HG03039 (cell line): Measurements from ENCODE around the gene ARPP19.
"Not testable (repeated sequence)": the region's sequence is repeated elsewhere in the genome, so short reads cannot be mapped to it uniquely, and the experiment has no call there.

Source experiments
- ATAC-seq: cut with Tn5 transposase; IDR thresholded peaks from one replicate; pipeline ENCODE4 v1.9.1; 2021; ENCODE audit warnings: mild to moderate bottlenecking, moderate library complexity; ENCODE audit not compliant: unreplicated experiment

ARPP19 gene

DNA sequence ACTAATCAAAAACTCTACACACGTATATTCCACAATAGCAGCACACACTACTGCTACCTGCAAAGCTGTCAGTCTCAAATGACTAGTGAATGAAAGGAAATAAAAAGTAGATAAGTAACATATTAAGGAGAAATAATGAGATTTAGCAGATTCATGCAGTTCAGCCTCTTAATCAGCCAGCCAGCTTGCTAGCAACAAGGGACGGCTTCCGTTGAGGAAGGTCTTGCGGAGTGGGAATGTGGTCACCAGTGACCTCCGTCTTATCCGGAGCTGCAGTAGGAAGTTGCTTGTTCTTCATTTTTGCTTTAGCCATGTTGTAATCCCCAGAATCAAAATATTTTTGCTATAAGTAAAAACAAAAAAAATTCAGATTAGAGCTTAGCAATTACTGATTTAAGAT lies 17.1 kb downstream of the ARPP19 start:
- ATAC-seq = no peak

GRCh38 chr15:52551186-52551585 lies 17.6 kb downstream of the ARPP19 start:
- ATAC-seq = not testable (repeated sequence)

- ATAC-seq = no peak
These were observed 22.6 kb downstream of the ARPP19 start for GRCh38 chr15:52546031-52546751.

- ATAC-seq = no peak
These were observed 28.3 kb downstream of the ARPP19 start for GRCh38 chr15:52540374-52541012.

- ATAC-seq = no peak
These were observed 31.4 kb downstream of the ARPP19 start for GRCh38 chr15:52537459-52537858.

GRCh38 chr15:52532427-52532826 lies 36.4 kb downstream of the ARPP19 start:
- no peak for ATAC-seq

GRCh38 chr15:52529940-52530339 lies 38.9 kb downstream of the ARPP19 start:
- no peak for ATAC-seq

DNA sequence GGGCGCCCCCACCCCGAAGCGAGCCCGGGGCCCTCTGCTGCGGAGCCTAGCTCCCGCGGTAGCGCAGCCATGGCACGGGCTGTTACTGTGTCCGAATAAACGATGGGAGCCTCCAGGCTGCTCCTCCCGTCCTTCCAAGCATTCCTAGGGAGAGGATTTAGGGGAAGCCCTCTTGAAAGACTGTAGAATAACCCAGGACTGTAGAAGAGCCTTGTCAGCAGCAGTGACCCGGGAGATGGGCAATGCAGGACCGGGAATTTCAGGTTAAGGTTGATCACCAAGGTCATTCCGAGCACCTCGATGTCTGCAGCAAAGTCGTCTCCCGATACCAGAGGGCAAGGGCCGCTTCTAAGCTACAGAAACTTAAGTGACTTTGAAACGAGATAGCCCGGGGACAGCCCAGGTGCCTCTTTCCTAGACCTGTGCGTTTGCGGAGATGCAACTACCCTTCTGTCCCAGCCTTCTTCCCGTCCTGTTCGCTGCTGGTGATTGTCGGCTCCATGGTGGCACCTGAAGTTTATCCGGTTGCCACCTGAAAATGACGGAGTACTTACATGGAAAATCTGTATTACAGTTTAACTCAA lies 39.4 kb downstream of the ARPP19 start:
- ATAC-seq = no peak

DNA sequence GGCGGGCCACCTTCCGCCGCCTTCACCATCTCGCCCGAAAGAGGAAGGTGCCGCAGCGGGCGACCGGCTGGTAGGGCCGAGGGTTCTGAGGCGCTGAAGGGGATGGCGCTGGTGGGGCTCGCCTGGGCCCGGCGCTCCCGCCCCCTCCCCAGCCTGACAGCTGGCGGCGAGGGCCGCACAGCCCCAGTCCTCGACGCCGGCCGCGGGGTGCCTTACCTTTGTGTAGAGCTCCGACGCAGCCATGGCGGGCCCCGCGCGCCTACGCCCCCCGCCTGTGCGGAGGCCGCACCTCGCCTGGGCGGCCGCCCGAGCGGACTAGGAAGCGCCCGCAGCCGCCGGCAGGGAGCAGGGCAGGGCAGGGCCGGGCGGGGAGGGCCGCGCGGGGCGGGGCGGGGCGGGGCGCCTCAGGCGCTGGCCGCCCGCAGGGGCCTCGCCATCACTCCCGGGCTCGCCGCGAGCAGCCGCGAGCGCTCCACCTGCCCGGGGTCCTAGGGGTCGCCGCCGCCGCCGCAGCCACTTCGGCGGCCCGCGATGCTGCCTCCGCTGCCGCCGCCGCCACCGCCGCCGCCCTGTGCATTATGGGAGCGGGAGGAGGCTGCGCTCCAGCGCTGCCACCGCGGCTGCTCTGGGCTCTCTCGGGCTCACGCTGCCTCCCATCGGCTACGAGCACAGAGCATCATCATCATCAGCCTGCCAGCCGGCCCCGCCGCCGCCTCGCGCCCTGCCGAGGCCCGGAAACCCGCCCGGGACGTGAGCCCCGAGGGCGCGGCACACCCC lies 40.1 kb downstream of the ARPP19 start, which contains the start of gene MYO5A:
TSS of gene MYO5A (minus strand) at position 317 of the 777 bp plus-strand sequence. CDS start at position 243, 74 bp downstream.
- peak; percentile 84 for ATAC-seq

GRCh38 chr15:52527911-52528563 lies 40.8 kb downstream of the ARPP19 start:
- ATAC-seq = peak; percentile 1

DNA sequence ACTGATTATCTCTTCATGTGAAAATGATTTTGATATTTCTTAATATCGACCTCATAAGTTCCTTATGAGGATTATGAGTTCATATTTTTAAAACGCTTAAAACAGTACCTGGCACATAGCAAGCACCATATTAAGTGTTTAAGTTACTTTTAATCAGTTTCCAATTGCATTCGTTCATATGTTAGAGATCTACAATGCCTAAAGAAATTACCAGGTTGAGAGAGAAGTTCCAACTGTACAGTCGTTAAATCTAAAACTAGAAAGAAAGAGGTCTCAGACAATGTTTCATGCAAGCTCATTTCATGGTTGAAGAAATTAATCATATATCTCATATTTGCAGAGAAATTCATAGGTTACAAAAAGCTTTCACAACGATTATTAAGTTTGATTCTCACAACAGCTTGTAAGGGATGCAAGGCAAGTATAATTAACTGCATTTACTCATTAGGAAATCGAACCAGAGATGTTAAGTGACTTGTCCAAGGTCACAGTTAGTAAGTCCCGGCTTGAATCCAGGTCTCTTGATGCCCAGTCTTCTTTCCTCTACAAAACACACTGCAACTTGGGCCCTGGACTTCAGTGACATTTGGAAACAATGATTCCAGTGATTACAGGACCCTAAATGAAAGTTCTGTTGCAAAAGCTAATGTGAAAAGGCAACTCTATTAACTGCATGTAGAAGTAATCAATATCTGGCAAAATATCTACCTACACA lies 41.5 kb downstream of the ARPP19 start:
- no peak for ATAC-seq

DNA sequence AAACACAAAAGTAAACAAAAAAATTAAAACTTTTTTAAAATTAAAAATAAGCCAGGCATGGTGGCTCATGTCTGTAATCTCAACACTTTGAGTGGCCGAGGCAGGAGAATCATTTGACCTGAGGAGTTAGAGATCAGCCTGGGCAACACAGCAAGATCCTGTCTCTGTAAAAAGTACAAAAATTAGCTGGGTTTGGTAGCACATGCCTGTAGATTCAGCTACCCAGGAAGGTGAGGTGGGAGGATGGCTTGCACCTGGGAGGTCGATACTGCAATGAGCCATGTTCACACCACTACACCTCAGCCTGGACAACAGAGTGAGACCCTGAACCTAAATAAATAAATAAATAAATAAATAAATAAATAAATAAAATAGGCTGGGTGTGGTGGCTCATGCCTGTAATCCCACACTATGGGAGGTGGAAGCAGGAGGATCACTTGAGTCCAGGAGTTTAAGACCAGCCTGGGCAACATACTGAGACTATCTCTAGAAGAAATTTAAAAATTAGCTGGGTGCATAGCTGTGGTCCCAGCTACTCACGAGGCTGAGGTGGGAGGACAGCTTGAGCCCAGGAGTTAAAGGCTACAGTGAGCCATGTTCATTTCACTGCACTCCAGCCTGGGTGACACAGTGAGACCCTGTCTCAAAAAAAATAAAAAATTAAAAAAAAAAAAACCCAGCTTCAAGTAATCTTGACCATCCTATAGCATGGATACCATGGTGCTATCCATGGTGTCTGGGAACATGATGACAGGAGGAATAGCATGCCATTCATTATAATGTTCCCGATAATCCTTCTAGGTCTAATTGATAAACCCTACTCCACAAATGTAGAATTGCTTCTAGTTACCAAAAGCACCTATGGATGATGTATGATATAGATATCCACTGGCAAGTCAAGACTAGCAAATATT lies 44.4 kb downstream of the ARPP19 start:
- no peak for ATAC-seq

GRCh38 chr15:52523647-52524046 lies 45.2 kb downstream of the ARPP19 start:
- no peak for ATAC-seq

- no peak for ATAC-seq
These were observed 45.6 kb downstream of the ARPP19 start for GRCh38 chr15:52523192-52523591.

- no peak for ATAC-seq
These were observed 47.1 kb downstream of the ARPP19 start for GRCh38 chr15:52521682-52522081.

DNA sequence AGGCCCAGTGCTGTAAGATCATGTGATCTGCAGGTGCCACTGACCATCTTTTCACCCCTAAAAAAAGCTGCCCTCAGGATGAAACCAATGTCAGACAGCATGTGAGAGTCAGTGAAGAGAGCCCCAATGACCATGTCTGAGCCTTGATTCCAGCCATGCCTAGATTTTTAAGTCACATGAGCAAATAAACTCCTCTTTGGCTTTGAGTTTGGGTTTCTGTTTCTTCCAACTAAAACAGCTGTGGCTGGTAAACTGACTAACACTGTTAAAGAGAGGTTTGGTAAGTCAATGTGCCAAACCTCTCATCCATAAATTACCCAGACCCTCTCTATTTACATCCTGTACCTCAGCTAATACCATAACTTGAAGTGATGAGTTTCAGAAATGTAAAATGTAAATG lies 48.4 kb downstream of the ARPP19 start:
- ATAC-seq = no peak

DNA sequence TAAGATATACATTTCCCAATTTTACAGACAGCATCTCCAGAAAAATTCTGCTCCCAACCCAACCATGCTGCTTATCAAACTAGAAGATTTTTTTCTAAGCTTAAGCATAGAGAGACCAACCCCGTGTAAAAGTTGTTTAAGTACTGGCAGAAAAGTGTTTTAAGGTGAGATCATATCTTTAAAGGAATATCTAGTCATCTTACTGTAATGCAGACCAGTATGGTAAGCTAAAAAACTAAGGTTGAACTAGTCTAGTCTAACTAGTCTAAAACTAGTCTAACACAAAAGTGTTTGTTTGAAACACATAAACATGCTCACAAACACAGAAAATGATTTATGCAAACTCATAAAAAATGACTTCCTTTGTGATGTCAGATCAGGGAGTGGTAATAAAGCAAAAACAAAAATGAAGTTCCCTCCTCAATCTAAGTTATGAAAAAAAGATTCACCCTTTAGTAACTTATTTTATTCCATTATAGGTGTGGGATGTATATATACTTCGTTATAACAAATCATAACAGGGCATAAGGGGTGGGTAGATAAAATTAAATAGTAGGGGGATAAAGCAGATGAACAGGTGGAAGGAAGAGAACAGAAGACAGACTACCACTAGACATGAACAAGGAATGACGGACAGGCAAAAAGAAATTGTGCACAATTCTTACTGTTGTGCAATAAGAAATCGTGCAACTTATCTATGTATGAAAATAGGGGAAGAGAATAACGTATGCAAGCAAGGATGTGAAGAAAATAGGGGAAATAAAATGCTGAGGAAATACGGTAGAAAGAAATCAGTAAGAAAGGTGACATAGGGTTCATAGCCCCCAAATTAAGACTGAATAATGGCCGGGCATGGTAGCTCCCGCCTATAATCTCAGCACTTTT lies 50.1 kb downstream of the ARPP19 start:
- ATAC-seq = no peak

DNA sequence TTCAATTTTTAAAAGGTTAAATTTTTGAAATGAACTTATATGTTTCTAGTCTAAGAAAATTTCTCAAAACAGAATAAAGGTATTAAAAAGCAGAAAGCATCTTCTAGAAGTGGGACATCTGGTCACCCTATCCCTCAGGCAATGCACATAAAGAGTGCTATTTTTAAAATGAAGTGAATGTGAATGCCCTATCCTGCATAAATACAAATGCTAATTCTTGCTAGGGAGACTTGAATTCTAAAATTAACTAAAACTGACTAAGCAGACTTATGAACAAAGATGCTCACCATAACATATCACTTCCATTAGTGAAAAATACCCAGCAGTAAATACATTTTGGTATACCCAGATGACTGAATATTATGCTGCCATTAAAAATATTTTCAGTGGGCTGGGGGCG lies 51.8 kb downstream of the ARPP19 start:
- ATAC-seq = no peak
